Endothelial cell of umbilical vein (primary cell): ENCODE measurements around the gene ARID1B. TPM values are rescaled to one million over a fixed set of nuclear protein-coding genes. Genes with fewer than 3 reads are reported as not detected.

Experiments
- BruUV-seq: library from RNA; stranded (reverse); fragments of 400-500 nt; replicated peaks from 2 replicates; lab custom pipeline; 2021; lab: Mats Ljungman, UMichigan
- CTCF ChIA-PET: fragments of 300-600, 350-600 bp; sonication (Branson Sonifier 250); formaldehyde crosslinking; loops from one replicate; lab custom pipeline; 2021; ENCODE audit warnings: antibody characterized with exemption, inconsistent platforms; lab: Charles Lee
- POLR2A ChIA-PET: fragments of 300-600, 350-600 bp; sonication (Branson Sonifier 250); formaldehyde crosslinking; loops from one replicate; lab custom pipeline; 2021; ENCODE audit warnings: antibody characterized with exemption, inconsistent platforms; lab: Charles Lee
- DNase-seq: peaks from one replicate; pipeline ENCODE4 v3.0.0-alpha.2; 2011; ENCODE audit warnings: low read depth, low spot score
- FAIRE-seq: peaks from 2 replicates; lab custom pipeline; 2011; peaks lifted over from hg19 to GRCh38; lab: Jason Lieb, UNC
- H2AFZ ChIP-seq: 2 replicates; pipeline ENCODE4 v1.6.0; 2012; ENCODE audit warnings: low read depth, low read length, control low read depth, inconsistent platforms
- H3K27ac ChIP-seq: 2 replicates; pipeline ENCODE4 v1.5.1; 2011; ENCODE audit warnings: low read depth, mild to moderate bottlenecking, control low read depth, low read length, moderate library complexity; ENCODE audit not compliant: insufficient read depth
- H3K27me3 ChIP-seq, 2 experiments: 2 replicates each; pipeline versions ENCODE4 v1.6.0 to v1.6.1; 2011; ENCODE audit warnings: low read length in 2 of 2, mixed read lengths in 1 of 2; ENCODE audit not compliant: control insufficient read depth in 2 of 2, insufficient read depth in 2 of 2
- H3K36me3 ChIP-seq, 2 experiments: 2 replicates in 1 of 2; 3 replicates in 1 of 2; pipeline ENCODE4 v1.5.1; 2011; ENCODE audit warnings: low read length in 2 of 2, mild to moderate bottlenecking in 1 of 2, moderate library complexity in 1 of 2; ENCODE audit not compliant: control insufficient read depth in 2 of 2, insufficient read depth in 2 of 2; ENCODE audit errors: extremely low read depth in 1 of 2
- H3K4me1 ChIP-seq: 3 replicates; pipeline ENCODE4 v1.5.1; 2011; ENCODE audit warnings: mild to moderate bottlenecking, low read length; ENCODE audit not compliant: control insufficient read depth, insufficient read depth; ENCODE audit errors: extremely low read depth
- H3K4me2 ChIP-seq: 2 replicates; pipeline ENCODE4 v1.6.1; 2011; ENCODE audit warnings: low read length, control low read depth, mixed read lengths; ENCODE audit not compliant: insufficient read depth
- H3K4me3 ChIP-seq, 3 experiments: fragments of 200-600 bp in 1 of 3; sonication (generic), shearing (Covaris generic) in 1 of 3; replicated peaks in 1 of 3; 2 replicates each; pipeline ENCODE4 v1.5.1; 2011 to 2016; ENCODE audit warnings: control low read depth in 3 of 3, low read length in 3 of 3, mild to moderate bottlenecking in 2 of 3, inconsistent platforms in 1 of 3, low read depth in 1 of 3, moderate library complexity in 1 of 3; ENCODE audit not compliant: insufficient read depth in 1 of 3
- H3K79me2 ChIP-seq: 2 replicates; pipeline ENCODE4 v1.6.0; 2012; ENCODE audit warnings: low read length, inconsistent platforms; ENCODE audit not compliant: control insufficient read depth, insufficient read depth
- H3K9ac ChIP-seq: replicated peaks from 2 replicates; pipeline ENCODE3; 2011; ENCODE audit warnings: low read length, control low read depth; ENCODE audit not compliant: insufficient read depth; ENCODE audit errors: extremely low read depth
- H3K9me1 ChIP-seq: replicated peaks from 3 replicates; pipeline ENCODE4 v1.6.0; 2011; ENCODE audit warnings: mild to moderate bottlenecking, low read length; ENCODE audit not compliant: control insufficient read depth, insufficient read depth; ENCODE audit errors: extremely low read depth
- H3K9me3 ChIP-seq: replicated peaks from 2 replicates; pipeline ENCODE4 v1.5.1; 2012; ENCODE audit warnings: low read length, inconsistent platforms; ENCODE audit not compliant: control insufficient read depth, insufficient read depth
- H4K20me1 ChIP-seq: replicated peaks from 2 replicates; pipeline ENCODE3; 2011; ENCODE audit warnings: mild to moderate bottlenecking, low read length; ENCODE audit not compliant: control insufficient read depth, insufficient read depth; ENCODE audit errors: extremely low read depth
- CTCF ChIP-seq, 2 donors: IDR thresholded peaks; 1 replicate in 1 of 2; 2 replicates in 1 of 2; pipeline ENCODE4 v1.5.1; 2011; ENCODE audit warnings: low read length in 2 of 2, mild to moderate bottlenecking in 2 of 2, moderate library complexity in 2 of 2, control low read depth in 1 of 2, inconsistent platforms in 1 of 2, low read depth in 1 of 2; ENCODE audit not compliant: insufficient read depth in 1 of 2; ENCODE audit errors: extremely low read depth in 1 of 2
- EZH2 ChIP-seq: IDR thresholded peaks from 2 replicates; pipeline ENCODE4 v1.6.1; 2012; ENCODE audit warnings: borderline replicate concordance, low read depth, mild to moderate bottlenecking, moderate library complexity, low read length, inconsistent platforms; ENCODE audit not compliant: severe bottlenecking
- FOS ChIP-seq: IDR thresholded peaks from 2 replicates; pipeline ENCODE4 v1.6.1; 2011; ENCODE audit warnings: mild to moderate bottlenecking, low read length, moderate library complexity, borderline replicate concordance; ENCODE audit not compliant: insufficient read depth
- GATA2 ChIP-seq: IDR thresholded peaks from 2 replicates; pipeline ENCODE4 v1.7.0; 2011; ENCODE audit warnings: low read depth, mild to moderate bottlenecking, moderate library complexity, mixed read lengths, low read length; ENCODE audit not compliant: insufficient read length, insufficient read depth
- JUN ChIP-seq: IDR thresholded peaks from 2 replicates; pipeline ENCODE4 v1.6.1; 2011; ENCODE audit warnings: borderline replicate concordance, low read depth; ENCODE audit not compliant: insufficient read length, insufficient read depth
- MAX ChIP-seq: IDR thresholded peaks from 2 replicates; pipeline ENCODE4 v1.6.1; 2011; ENCODE audit not compliant: insufficient read depth, insufficient read length
- MYC ChIP-seq: IDR thresholded peaks from one replicate; pipeline ENCODE4 v1.6.1; 2011; ENCODE audit warnings: mild to moderate bottlenecking, low read depth, low read length
- dilution Hi-C: fragments of 300-500 bp; cut with MboI; formaldehyde crosslinking; loops from one replicate; pipeline ENCODE4 v1.15.0; 2019; ENCODE audit warnings: low sequenced_read_pairs; ENCODE audit not compliant: extremely low pct_ligation_motif_present
- intact Hi-C: fragments of 100-400 bp; cut with micrococcal nuclease; formaldehyde crosslinking; loops from one replicate; pipeline ENCODE4 v1.10.0; 2022
- polyA plus RNA-seq, 4 experiments: library from polyadenylated mRNA; depleted of rRNA in 3 of 4; stranded (reverse) in 3 of 4; unstranded in 1 of 4; fragments of >200 nt; gene quantifications; 2 replicates each; pipeline versions ENCODE4 v1.2.1 to v1.2.3, GENCODE V29; 2011 to 2012; ENCODE audit warnings: missing spikeins in 1 of 4
- total RNA-seq: library from RNA; stranded (reverse); gene quantifications from 2 replicates; pipeline ENCODE4 v1.2.3, GENCODE V29; 2021

Gene ARID1B
- total and polyA plus RNA-seq, 2 donors (not counting 3 experiments of a cell fraction or from before 2014, with no cell fraction given), result 21.8 to 89.5 TPM

DNA sequence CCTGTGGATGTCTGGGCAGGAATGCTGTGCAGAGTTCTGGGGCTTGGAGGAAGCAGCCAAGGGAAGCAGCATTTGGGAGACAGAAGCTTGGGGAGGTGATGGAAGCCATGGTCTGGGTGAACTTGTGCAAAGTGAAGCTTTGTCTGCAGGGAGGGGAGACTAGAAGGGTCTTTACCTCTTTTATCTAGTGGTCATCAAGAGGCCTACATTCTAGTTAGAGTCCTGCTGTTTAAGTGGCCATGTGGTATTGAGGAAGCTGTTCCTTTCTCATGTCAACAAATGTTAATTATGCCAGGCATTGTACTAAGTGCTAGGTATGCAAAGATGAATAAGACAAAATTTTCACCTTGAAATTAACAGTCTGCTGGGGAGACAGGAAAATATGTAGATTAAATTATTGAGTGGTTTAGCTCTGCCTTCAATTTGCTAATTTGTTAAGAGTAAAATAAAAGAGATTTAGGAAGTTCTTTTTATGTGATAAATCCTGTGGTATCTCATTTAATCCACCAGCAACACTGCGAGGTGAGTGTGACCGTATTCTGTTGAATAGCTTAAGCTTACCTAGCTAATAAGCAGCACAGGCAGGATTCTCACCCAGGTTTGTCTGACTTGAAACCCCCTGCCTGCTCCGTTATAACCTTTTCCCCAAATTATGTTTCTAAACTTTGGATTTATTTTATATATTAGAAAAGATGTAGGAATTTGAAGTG is 43.1 kb downstream of the ARID1B start:
- BruUV-seq, result no TSS peak
- Histone ChIP-seq H3K4me3 (no peak overlapping the region), H3K9me3 (no peaks in the 10 kb centered on the region), H3K9ac (no peak overlapping the region), H3K9me1 (no peaks in the 10 kb centered on the region), H3K27me3 (no peaks in the 10 kb centered on the region), H3K4me2 (no peak overlapping the region), H3K27ac (no peak overlapping the region), H4K20me1 (peaks cover 6% of the 10 kb centered on the region), H2AFZ (no peak overlapping the region), H3K36me3 (no peaks in the 10 kb centered on the region), H3K4me1 (peaks cover 5% of the 10 kb centered on the region), H3K79me2 (peaks cover 91% of the 10 kb centered on the region)
- ChIA-PET POLR2A (no interaction called here), CTCF (interaction anchor here (0.9 kb wide), 1 partner anchor 17 kb away, joined by 3 read pairs; no protein-coding TSS in a partner anchor)
- intact Hi-C loops, result no loop called here
- no peak for TF ChIP-seq MYC
- TF ChIP-seq FOS, result no peak
- no peak for TF ChIP-seq JUN
- TF ChIP-seq EZH2, result no peak
- no peak for TF ChIP-seq GATA2
- no peak for TF ChIP-seq CTCF (IDR thresholded peaks at IDR 0.05; ENCODE audit: extremely low read depth in 1 of 2, insufficient read depth in 1 of 2, low read depth in 1 of 2, low read length in 2 of 2)
- no peak for TF ChIP-seq MAX
- dilution Hi-C loops, result no loop called here
- no peak for FAIRE-seq
- DNase-seq, result no peak
